MM.1S (cell line): ENCODE data around the gene PARP12.

ENCODE experiments used
- DNase-seq: peaks from one replicate; pipeline ENCODE4 v3.0.0-alpha.2; 2015
- H2AFZ ChIP-seq: fragments of 300-600 bp; sonication (generic); 2 replicates; pipeline ENCODE4 v1.6.0; 2016; ENCODE audit warnings: antibody characterized with exemption, low read length
- H3F3A ChIP-seq: fragments of 300-600 bp; sonication (generic); 2 replicates; pipeline ENCODE4 v1.6.1; 2016; ENCODE audit warnings: mild to moderate bottlenecking, antibody characterized with exemption, low read length, moderate library complexity, mixed read lengths; ENCODE audit not compliant: insufficient read depth
- H3K27ac ChIP-seq: fragments of 300-600 bp; sonication (generic); 2 replicates; pipeline ENCODE4 v1.5.1; 2016; ENCODE audit warnings: mild to moderate bottlenecking, low read length
- H3K27me3 ChIP-seq: fragments of 300-600 bp; sonication (generic); replicated peaks from 2 replicates; pipeline ENCODE4 v1.6.0; 2016; ENCODE audit warnings: low read length; ENCODE audit not compliant: insufficient read depth
- H3K36me3 ChIP-seq: fragments of 300-600 bp; sonication (generic); replicated peaks from 2 replicates; pipeline ENCODE4 v1.6.1; 2016; ENCODE audit warnings: mild to moderate bottlenecking, low read length, mixed read lengths; ENCODE audit not compliant: insufficient read depth
- H3K4me1 ChIP-seq: fragments of 300-600 bp; sonication (generic); 2 replicates; pipeline ENCODE4 v1.6.1; 2016; ENCODE audit warnings: low read length, mixed read lengths
- H3K4me2 ChIP-seq: fragments of 300-600 bp; sonication (generic); 2 replicates; pipeline ENCODE4 v1.6.0; 2016; ENCODE audit warnings: low read depth, low read length
- H3K4me3 ChIP-seq: fragments of 300-600 bp; sonication (generic); 2 replicates; pipeline ENCODE4 v1.5.1; 2016; ENCODE audit warnings: low read length, mixed read lengths
- H3K79me2 ChIP-seq: fragments of 300-600 bp; sonication (generic); 2 replicates; pipeline ENCODE4 v1.6.1; 2016; ENCODE audit warnings: mixed run types, low read length, mixed read lengths
- H3K9ac ChIP-seq: fragments of 300-600 bp; sonication (generic); 2 replicates; pipeline ENCODE4 v1.6.1; 2016; ENCODE audit warnings: low read length, mixed read lengths
- H3K9me2 ChIP-seq: fragments of 300-600 bp; sonication (generic); replicated peaks from 2 replicates; pipeline ENCODE4 v1.6.1; 2016; ENCODE audit warnings: mild to moderate bottlenecking, low read length, mixed read lengths; ENCODE audit not compliant: insufficient read depth
- H3K9me3 ChIP-seq: fragments of 300-600 bp; sonication (generic); replicated peaks from 2 replicates; pipeline ENCODE4 v1.6.1; 2016; ENCODE audit warnings: mild to moderate bottlenecking, low read length, mixed read lengths; ENCODE audit not compliant: insufficient read depth
- H4K20me1 ChIP-seq: fragments of 300-600 bp; sonication (generic); 2 replicates; pipeline ENCODE4 v1.6.1; 2016; ENCODE audit warnings: mild to moderate bottlenecking, low read length, moderate library complexity, mixed read lengths; ENCODE audit not compliant: insufficient read depth
- CTCF ChIP-seq: fragments of 300-600 bp; sonication (generic); IDR thresholded peaks from 2 replicates; pipeline ENCODE4 v1.5.1; 2016; ENCODE audit warnings: antibody characterized with exemption, low read length, mixed read lengths
- EZH2 ChIP-seq: fragments of 300-600 bp; sonication (generic); optimal IDR thresholded peaks from 2 replicates; pipeline ENCODE3; 2017; ENCODE audit warnings: low read depth, mild to moderate bottlenecking, antibody characterized with exemption, low read length, mixed read lengths
- EZH2phosphoT487 ChIP-seq: fragments of 300-600 bp; sonication (generic); IDR thresholded peaks from 2 replicates; pipeline ENCODE4 v1.6.1; 2018; ENCODE audit warnings: antibody characterized with exemption, low read length

The PARP12 gene

GRCh38 chr7:140028311-140028710, 34.4 kb downstream of the PARP12 start:
- no peaks in the 10 kb centered on the region for H3K9me3 ChIP-seq
- H4K20me1 ChIP-seq: no peaks in the 10 kb centered on the region
- H3F3A ChIP-seq: no peaks in the 10 kb centered on the region
- no peak for DNase-seq
- H3K4me3 ChIP-seq: no peak overlapping the region
- no peaks in the 10 kb centered on the region for H3K9me2 ChIP-seq
- TF ChIP-seq EZH2 (no peak), CTCF (no peak), EZH2phosphoT487 (no peak)
- H3K79me2 ChIP-seq: no peaks in the 10 kb centered on the region
- H3K4me2 ChIP-seq: no peak overlapping the region
- H3K36me3 ChIP-seq: no peaks in the 10 kb centered on the region
- H3K27ac ChIP-seq: no peak overlapping the region
- H3K9ac ChIP-seq: no peak overlapping the region
- H2AFZ ChIP-seq: no peak overlapping the region
- no peaks in the 10 kb centered on the region for H3K27me3 ChIP-seq
- H3K4me1 ChIP-seq: no peaks in the 10 kb centered on the region

GRCh38 chr7:140027858-140028257, 34.9 kb downstream of the PARP12 start:
- DNase-seq: no peak
- no peaks in the 10 kb centered on the region for H4K20me1 ChIP-seq
- H3K79me2 ChIP-seq: no peaks in the 10 kb centered on the region
- no peaks in the 10 kb centered on the region for H3K27me3 ChIP-seq
- H3K27ac ChIP-seq: no peak overlapping the region
- no peak for TF ChIP-seq EZH2phosphoT487
- no peak for TF ChIP-seq EZH2
- no peak for TF ChIP-seq CTCF
- no peaks in the 10 kb centered on the region for H3K4me1 ChIP-seq
- no peaks in the 10 kb centered on the region for H3K9me3 ChIP-seq
- H3K9ac ChIP-seq: no peak overlapping the region
- no peaks in the 10 kb centered on the region for H3K36me3 ChIP-seq
- no peak overlapping the region for H3K4me2 ChIP-seq
- H2AFZ ChIP-seq: no peak overlapping the region
- no peaks in the 10 kb centered on the region for H3F3A ChIP-seq
- no peak overlapping the region for H3K4me3 ChIP-seq
- H3K9me2 ChIP-seq: no peaks in the 10 kb centered on the region

GRCh38 chr7:140026935-140027334, 35.8 kb downstream of the PARP12 start:
- Histone ChIP-seq H3K9me2 (no peaks in the 10 kb centered on the region), H3K9me3 (no peaks in the 10 kb centered on the region), H3K9ac (no peak overlapping the region), H2AFZ (no peak overlapping the region), H3K4me1 (no peaks in the 10 kb centered on the region), H3K27me3 (no peaks in the 10 kb centered on the region), H3K79me2 (no peaks in the 10 kb centered on the region), H3F3A (no peaks in the 10 kb centered on the region), H4K20me1 (no peaks in the 10 kb centered on the region), H3K36me3 (no peaks in the 10 kb centered on the region), H3K4me3 (no peak overlapping the region), H3K27ac (no peak overlapping the region), H3K4me2 (no peak overlapping the region)
- DNase-seq: no peak
- no peak for TF ChIP-seq EZH2phosphoT487
- TF ChIP-seq EZH2: no peak
- no peak for TF ChIP-seq CTCF
